HG02763 (cell line): ENCODE results near the gene DDX3X.
"Not testable (repeated sequence)": the region's sequence is repeated elsewhere in the genome, so short reads cannot be mapped to it uniquely, and the experiment has no call there.

Source experiments
- ATAC-seq: cut with Tn5 transposase; IDR thresholded peaks from one replicate; pipeline ENCODE4 v1.9.1; 2021; ENCODE audit warnings: mild to moderate bottlenecking, moderate library complexity; ENCODE audit not compliant: unreplicated experiment

DDX3X gene

DNA sequence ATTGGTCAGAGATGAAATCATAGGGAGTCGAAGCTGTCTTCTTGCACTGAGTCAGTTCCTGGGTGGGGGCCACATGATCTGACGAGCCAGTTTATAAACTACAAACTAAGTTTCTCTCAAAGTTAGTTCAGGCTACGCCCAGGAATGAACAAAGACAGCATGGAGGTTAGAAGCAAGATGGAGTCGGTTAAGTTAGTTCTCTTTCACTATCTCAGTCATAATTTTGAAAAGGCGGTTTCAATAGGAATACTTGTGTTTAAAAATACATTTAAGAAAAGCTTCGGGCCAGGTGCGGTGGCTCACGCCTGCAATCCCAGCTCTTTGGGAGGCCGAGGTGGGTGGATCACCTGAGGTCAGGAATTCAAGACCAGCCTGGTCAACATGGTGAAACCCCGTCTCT is 77.3 kb downstream of the DDX3X start:
- ATAC-seq, result not testable (repeated sequence)

DNA sequence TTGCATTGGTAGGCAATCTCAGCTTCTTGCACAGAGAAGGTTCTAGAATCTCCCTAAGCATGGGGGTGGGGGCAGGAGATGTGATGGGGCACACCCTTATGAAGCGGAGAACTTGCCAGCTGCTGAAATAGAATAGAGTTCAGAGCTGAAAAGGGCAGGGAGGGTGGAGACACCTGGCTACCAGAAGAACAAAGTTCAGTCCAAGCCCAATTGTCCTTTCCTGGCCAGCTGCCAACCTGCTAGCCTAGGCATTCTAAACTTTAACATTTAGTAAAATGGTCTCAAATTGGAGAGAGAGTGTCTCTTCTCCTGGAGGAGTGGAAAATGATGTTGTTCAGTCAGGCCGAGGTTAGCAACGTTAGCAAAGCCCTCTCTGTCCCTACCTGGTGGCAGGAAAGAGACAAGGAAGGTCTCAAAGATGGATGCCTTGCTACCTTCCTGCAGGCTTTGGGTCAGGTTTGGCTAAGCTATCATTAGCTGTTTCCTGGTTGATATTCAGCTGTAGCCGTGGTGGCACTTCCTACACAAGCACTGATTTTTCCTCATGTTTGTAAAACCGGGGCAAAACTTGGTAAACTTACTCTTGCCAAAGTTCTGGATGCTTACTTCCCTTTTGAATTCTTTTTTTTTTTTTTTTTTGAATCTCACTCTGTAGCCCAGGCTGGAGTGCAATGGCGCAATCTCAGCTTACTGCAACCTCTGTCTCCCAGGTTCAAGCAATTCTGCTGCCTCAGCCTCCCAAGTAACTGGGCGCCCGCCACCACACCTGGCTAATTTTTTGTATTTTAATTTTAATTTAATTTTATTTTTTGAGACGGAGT is 78.5 kb downstream of the DDX3X start:
- no peak for ATAC-seq
